Transverse colon (tissue), 4 donors: ENCODE results near the gene FASN. TPM values are rescaled to one million over a fixed set of nuclear protein-coding genes. Genes with fewer than 3 reads are reported as not detected.

ENCODE experiments used
- DNase-seq: peaks from one replicate; pipeline ENCODE4 v3.0.0-alpha.2; 2019
- H3K27ac ChIP-seq, 4 donors: fragments of 200-600 bp; sonication (generic); 2 replicates each; pipeline ENCODE4 v1.5.1; 2016 to 2018; ENCODE audit warnings: inconsistent platforms in 4 of 4
- H3K27me3 ChIP-seq: fragments of 200-600 bp; sonication (generic); 2 replicates; pipeline ENCODE4 v1.5.1; 2017; ENCODE audit warnings: inconsistent platforms
- H3K36me3 ChIP-seq, 4 donors: fragments of 200-600 bp; sonication (generic); 2 replicates each; pipeline ENCODE4 v1.5.1; 2017 to 2019; ENCODE audit warnings: inconsistent platforms in 4 of 4
- H3K4me1 ChIP-seq, 4 donors: fragments of 200-600 bp; sonication (generic); 2 replicates each; pipeline ENCODE4 v1.5.1; 2017 to 2020; ENCODE audit warnings: inconsistent platforms in 4 of 4
- H3K4me3 ChIP-seq, 4 donors: fragments of 200-600 bp; sonication (generic); 1 replicate in 1 of 4; 2 replicates in 3 of 4; pipeline versions ENCODE4 v1.5.1 to v1.6.1; 2017 to 2019; ENCODE audit warnings: inconsistent platforms in 4 of 4
- H3K9me3 ChIP-seq, 2 donors: fragments of 200-600 bp; sonication (generic); 2 replicates each; pipeline ENCODE4 v1.5.1; 2017 to 2019; ENCODE audit warnings: inconsistent platforms in 2 of 2
- CTCF ChIP-seq, 5 experiments: fragments of 200-600 bp in 3 of 5; fragments of 450-650 bp in 2 of 5; sonication (generic) in 3 of 5; IDR thresholded peaks; 1 replicate in 2 of 5; 2 replicates in 3 of 5; pipeline ENCODE4 v1.5.1; 2016 to 2017; ENCODE audit warnings: antibody characterized with exemption in 5 of 5, inconsistent platforms in 3 of 5, mild to moderate bottlenecking in 2 of 5, moderate library complexity in 1 of 5
- EP300 ChIP-seq: sonication (generic); formaldehyde crosslinking; IDR thresholded peaks from one replicate; pipeline ENCODE4 v1.6.1; 2017; ENCODE audit warnings: antibody characterized with exemption, low read depth
- POLR2A ChIP-seq: fragments of 450-650 bp; IDR thresholded peaks from one replicate; pipeline ENCODE4 v1.6.1; 2016; ENCODE audit warnings: antibody characterized with exemption, mild to moderate bottlenecking, moderate library complexity
- POLR2AphosphoS5 ChIP-seq, 3 donors: sonication (generic); formaldehyde crosslinking; IDR thresholded peaks; one replicate each; pipeline ENCODE4 v1.6.1; 2016; ENCODE audit warnings: antibody characterized with exemption in 3 of 3
- WGBS, 2 donors: methylation state at CpG; one replicate each; pipeline ENCODE4 v1.1.5; 2018; ENCODE audit warnings: low coverage in 1 of 2; 5-methylcytosine and 5-hydroxymethylcytosine counted together
- in situ Hi-C, 4 donors: fragments of 200-750 bp; cut with MboI; loops; one replicate each; pipeline versions ENCODE4 v1.15.0 to v1.15.1; 2017; ENCODE audit warnings: low sequenced_read_pairs in 3 of 4, low pct_ligation_motif_present in 1 of 4, low pct_unique_long_range_greater_than_20kb in 1 of 4
- intact Hi-C: fragments of 100-400 bp; cut with DNase I; formaldehyde crosslinking; loops from one replicate; pipeline ENCODE4 v1.15.1; 2023; ENCODE audit warnings: low total_unique reads
- total RNA-seq, 4 donors: library from RNA; depleted of rRNA; stranded (reverse); fragments of >200 nt; gene quantifications; one replicate each; pipeline ENCODE4 v1.1.0, GENCODE V29; 2016

Gene FASN
- total RNA-seq, 4 donors from 2014 or later = 25.1 to 185 (median 99.4) TPM

DNA sequence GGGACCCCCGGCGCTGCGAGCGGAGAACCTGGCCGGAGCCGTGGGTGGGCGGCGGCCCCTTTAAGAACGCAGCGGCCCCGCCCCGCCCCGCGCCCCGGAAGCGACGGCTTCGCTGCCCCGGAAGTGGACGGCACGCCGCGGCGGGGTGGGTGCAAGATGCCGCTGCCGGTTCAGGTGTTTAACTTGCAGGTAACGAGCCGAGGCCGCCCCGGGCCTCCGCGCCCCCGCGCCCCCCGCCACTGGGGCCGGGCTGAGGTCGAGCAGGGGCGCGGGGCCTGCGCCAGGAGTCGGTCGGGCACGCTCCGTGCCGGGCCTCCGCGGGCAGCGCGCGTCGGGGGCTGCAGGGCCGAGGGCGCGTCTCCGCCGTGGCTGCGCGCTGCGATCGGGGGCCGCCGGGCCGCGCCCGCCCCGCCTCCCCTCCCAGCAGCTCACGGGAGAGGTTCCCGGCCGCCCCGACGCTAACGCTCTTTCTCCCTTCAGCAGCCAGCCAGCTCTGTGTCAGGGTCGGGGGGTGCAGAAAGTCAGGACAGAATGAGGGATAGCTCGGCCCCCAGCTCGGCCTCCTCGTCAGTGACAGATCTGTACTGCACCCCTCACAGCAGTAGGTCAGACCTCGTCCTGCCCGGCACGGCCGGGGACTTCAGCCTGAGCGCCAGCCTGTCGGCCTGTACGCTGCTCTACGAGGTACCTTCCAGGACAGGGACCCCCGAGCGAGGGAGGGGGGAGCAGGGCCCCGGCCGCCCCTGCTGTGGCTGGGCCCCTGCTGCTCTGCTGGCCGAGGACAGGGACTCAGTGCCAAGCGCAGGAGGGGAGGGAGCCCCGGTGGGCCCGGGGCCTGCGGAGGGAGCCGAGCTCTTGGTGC lies 46.0 kb downstream of the FASN start, which contains the start of the genes GPS1 and RFNG:
TSS of gene GPS1 (plus strand) at position 123 of the 862 bp plus-strand sequence. CDS start at position 157, 34 bp downstream.
TSS of gene RFNG (minus strand) at position 36 of the 862 bp plus-strand sequence. CDS start 45 bp downstream, outside the sequence.
- no peaks in the 10 kb centered on the region for H3K27me3 ChIP-seq
- TF ChIP-seq CTCF (IDR thresholded peaks at IDR 0.05) (no peak), POLR2AphosphoS5 (IDR thresholded peaks at IDR 0.05) (peak; percentile 34 to 46 (median 35)), POLR2A (no peak), EP300 (no peak)
- DNase-seq = peak; percentile 87
- H3K27ac ChIP-seq = peak within 1 kb of the TSS; percentile 62 to 84 (median 74)
- H3K4me1 ChIP-seq = peaks cover 12 to 28% (median 27%) of the 10 kb centered on the region in 4 donors
- H3K9me3 ChIP-seq = no peaks in the 10 kb centered on the region
- intact Hi-C loops = no loop called here
- peaks cover 0 to 4% (median 0%) of the 10 kb centered on the region in 4 donors for H3K36me3 ChIP-seq
- WGBS, 2 donors = 0% methylated on average over 54 of the region's 94 CpGs; no CpG with 5 or more reads in 1 of the 2 donors
- peak within 1 kb of the TSS; percentile 80 to 89 (median 88) for H3K4me3 ChIP-seq
- in situ Hi-C loops = no loop called here

GRCh38 chr17:82050761-82051641 lies 47.0 kb downstream of the FASN start:
- Histone ChIP-seq H3K9me3 (no peaks in the 10 kb centered on the region), H3K4me1 (peaks cover 12 to 28% (median 27%) of the 10 kb centered on the region in 4 donors), H3K27ac (peak overlapping the region; percentile 62 to 84 (median 74)), H3K4me3 (peak overlapping the region; percentile 77 to 88 (median 84)), H3K27me3 (no peaks in the 10 kb centered on the region), H3K36me3 (peaks cover 0 to 4% (median 0%) of the 10 kb centered on the region in 4 donors)
- in situ Hi-C loops = no loop called here
- WGBS, 2 donors = 76% methylated on average over 12 of the region's 79 CpGs; no CpG with 5 or more reads in 1 of the 2 donors
- DNase-seq = no peak
- TF ChIP-seq EP300 (no peak), POLR2AphosphoS5 (IDR thresholded peaks at IDR 0.05) (no peak), POLR2A (no peak), CTCF (IDR thresholded peaks at IDR 0.05) (no peak)
- intact Hi-C loops = no loop called here

- Histone ChIP-seq H3K4me3 (peak overlapping the region in 1 of 4 donors; percentile 87), H3K9me3 (no peaks in the 10 kb centered on the region), H3K27me3 (no peaks in the 10 kb centered on the region), H3K36me3 (peaks cover 0 to 4% (median 0%) of the 10 kb centered on the region in 4 donors), H3K27ac (peak overlapping the region in 1 of 4 donors; percentile 84), H3K4me1 (peaks cover 12 to 28% (median 27%) of the 10 kb centered on the region in 4 donors)
- in situ Hi-C loops = no loop called here
- WGBS, 2 donors = 91% methylated on average over 28 of the region's 28 CpGs; no CpG with 5 or more reads in 1 of the 2 donors
- DNase-seq = no peak
- TF ChIP-seq POLR2AphosphoS5 (IDR thresholded peaks at IDR 0.05) (no peak), CTCF (IDR thresholded peaks at IDR 0.05) (no peak), POLR2A (no peak), EP300 (no peak)
- intact Hi-C loops = no loop called here
Measured at GRCh38 chr17:82050152-82050760, 47.8 kb downstream of the FASN start.
